Left renal cortex interstitium (tissue), 4 donors: Measurements from ENCODE around the gene ARFGEF2. TPM values are rescaled to one million over a fixed set of nuclear protein-coding genes. Genes with fewer than 3 reads are reported as not detected.
"Not testable (repeated sequence)": the region's sequence is repeated elsewhere in the genome, so short reads cannot be mapped to it uniquely, and the experiment has no call there.

Source experiments
- DNase-seq, 4 donors: peaks; one replicate each; pipeline ENCODE4 v3.0.0-alpha.2; 2013; ENCODE audit warnings: low read depth in 4 of 4, low spot score in 2 of 4, missing footprints in 1 of 4
- polyA plus RNA-seq, 4 donors: library from polyadenylated mRNA; unstranded; fragments of 120-200 nt; gene quantifications; one replicate each; pipeline ENCODE4 v1.2.1, GENCODE V29; 2013; ENCODE audit not compliant: insufficient read length in 4 of 4

The ARFGEF2 gene
- polyA plus RNA-seq, 4 donors, result 23.2 to 31.5 (median 27.2) TPM

- peak; percentile 79 to 91 (median 85) for DNase-seq
Measured at GRCh38 chr20:49046087-49046900, 124.8 kb downstream of the ARFGEF2 start, which contains the start of gene CSE1L. TSS of gene CSE1L (plus strand) at chr20:49046312. CDS start at chr20:49058464, 12,152 bp downstream.

- DNase-seq, result no peak
Measured at GRCh38 chr20:49052334-49052733, 130.8 kb downstream of the ARFGEF2 start.

GRCh38 chr20:49054056-49054643 lies 132.6 kb downstream of the ARFGEF2 start:
- no peak for DNase-seq

DNA sequence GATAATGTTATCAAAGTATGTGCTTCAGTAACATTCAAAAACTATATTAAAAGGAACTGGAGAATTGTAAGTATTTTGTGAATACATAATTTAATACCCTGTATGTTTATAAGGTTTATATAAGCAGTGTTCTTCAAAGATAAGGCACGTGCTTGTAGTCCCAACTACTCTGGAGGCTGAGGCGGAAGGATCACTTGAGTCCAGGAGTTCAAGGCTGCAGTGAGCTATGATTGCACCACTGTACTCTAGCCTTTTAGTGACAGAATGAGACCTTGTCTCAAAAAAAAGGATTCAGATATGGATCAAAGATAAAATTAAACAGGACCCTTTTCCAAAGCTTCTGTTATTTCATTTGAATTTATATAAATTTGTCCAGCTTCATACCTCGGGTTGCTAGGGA lies 141.8 kb downstream of the ARFGEF2 start:
- no peak for DNase-seq

- DNase-seq, result no peak
Measured at GRCh38 chr20:49074521-49074920, 153.0 kb downstream of the ARFGEF2 start.

- DNase-seq, result no peak
Measured at GRCh38 chr20:49078310-49078709, 156.8 kb downstream of the ARFGEF2 start.

GRCh38 chr20:49082295-49082694 lies 160.8 kb downstream of the ARFGEF2 start:
- not testable (repeated sequence) for DNase-seq

Other genes with a start within 250 kb of the ARFGEF2 start
- gene PREX1, start 93.7 kb upstream of the ARFGEF2 start, polyA plus RNA-seq, result 10 to 100 TPM; 13.7 to 16.7 (median 15.2) TPM
- 100 to 1,000 TPM in 3 of 4 donors, 10 to 100 TPM in 1; 94.6 to 113 (median 105) TPM for gene CSE1L, start 124.6 kb downstream of the ARFGEF2 start, polyA plus RNA-seq